Keratinocyte (primary cell): Measurements from ENCODE around the gene HSPBP1. TPM values are rescaled to one million over a fixed set of nuclear protein-coding genes. Genes with fewer than 3 reads are reported as not detected.

ENCODE experiments used
- DNase-seq: peaks from one replicate; pipeline ENCODE4 v3.0.0-alpha.2; 2011; ENCODE audit warnings: low read depth, missing footprints, low spot score
- FAIRE-seq: peaks from 2 replicates; lab custom pipeline; 2011; peaks lifted over from hg19 to GRCh38; lab: Jason Lieb, UNC
- H2AFZ ChIP-seq: 2 replicates; pipeline ENCODE4 v1.6.0; 2012; ENCODE audit warnings: low read length, control low read depth, inconsistent platforms; ENCODE audit not compliant: control insufficient read depth
- H3K27ac ChIP-seq: 2 replicates; pipeline ENCODE4 v1.5.1; 2011; ENCODE audit warnings: low read length; ENCODE audit not compliant: control insufficient read depth, insufficient read depth
- H3K27me3 ChIP-seq: 3 replicates; pipeline ENCODE4 v1.6.0; 2011; ENCODE audit warnings: low read length; ENCODE audit not compliant: control insufficient read depth, insufficient read depth; ENCODE audit errors: extremely low read depth
- H3K36me3 ChIP-seq, 2 experiments: 2 replicates in 1 of 2; 3 replicates in 1 of 2; pipeline ENCODE4 v1.5.1; 2011; ENCODE audit warnings: low read length in 2 of 2, mild to moderate bottlenecking in 1 of 2; ENCODE audit not compliant: control insufficient read depth in 2 of 2, insufficient read depth in 2 of 2; ENCODE audit errors: extremely low read depth in 1 of 2
- H3K4me1 ChIP-seq: 3 replicates; pipeline ENCODE4 v1.5.1; 2011; ENCODE audit warnings: low read length; ENCODE audit not compliant: control insufficient read depth, insufficient read depth; ENCODE audit errors: extremely low read depth
- H3K4me2 ChIP-seq: 3 replicates; pipeline ENCODE4 v1.6.0; 2011; ENCODE audit warnings: low read depth, low read length; ENCODE audit not compliant: control insufficient read depth, insufficient read depth; ENCODE audit errors: extremely low read depth
- H3K4me3 ChIP-seq, 3 experiments: fragments of 200-600 bp in 1 of 3; sonication (generic) in 1 of 3; 2 replicates in 2 of 3; 3 replicates in 1 of 3; pipeline ENCODE4 v1.5.1; 2011 to 2016; ENCODE audit warnings: low read length in 3 of 3, mild to moderate bottlenecking in 3 of 3, control low read depth in 2 of 3, inconsistent platforms in 1 of 3, low read depth in 1 of 3, mixed read lengths in 1 of 3, mixed run types in 1 of 3, moderate library complexity in 1 of 3; ENCODE audit not compliant: control insufficient read depth in 2 of 3, insufficient read depth in 2 of 3; ENCODE audit errors: extremely low read depth in 1 of 3
- H3K79me2 ChIP-seq: 2 replicates; pipeline ENCODE4 v1.6.0; 2012; ENCODE audit warnings: low read length; ENCODE audit not compliant: control insufficient read depth, insufficient read depth
- H3K9ac ChIP-seq: 3 replicates; pipeline ENCODE4 v1.6.0; 2011; ENCODE audit warnings: low read length; ENCODE audit not compliant: control insufficient read depth, insufficient read depth; ENCODE audit errors: extremely low read depth
- H3K9me1 ChIP-seq: 3 replicates; pipeline ENCODE4 v1.6.0; 2011; ENCODE audit warnings: low read length; ENCODE audit not compliant: control insufficient read depth, insufficient read depth; ENCODE audit errors: extremely low read depth
- H3K9me3 ChIP-seq: 2 replicates; pipeline ENCODE4 v1.5.1; 2012; ENCODE audit warnings: low read depth, low read length; ENCODE audit not compliant: control insufficient read depth
- H4K20me1 ChIP-seq: 3 replicates; pipeline ENCODE4 v1.6.0; 2011; ENCODE audit warnings: low read length; ENCODE audit not compliant: control insufficient read depth, insufficient read depth; ENCODE audit errors: extremely low read depth
- EZH2 ChIP-seq: IDR thresholded peaks from one replicate; pipeline ENCODE4 v1.6.1; 2012; ENCODE audit warnings: inconsistent platforms, mild to moderate bottlenecking, low read length, moderate library complexity
- dilution Hi-C: fragments of 300-500 bp; cut with MboI; formaldehyde crosslinking; loops from one replicate; pipeline ENCODE4 v1.7.0; 2020; ENCODE audit warnings: low sequenced_read_pairs; ENCODE audit not compliant: extremely low pct_ligation_motif_present
- polyA plus RNA-seq, 5 experiments: library from polyadenylated mRNA; depleted of rRNA in 3 of 5; stranded (reverse) in 3 of 5; stranded (forward) in 1 of 5; unstranded in 1 of 5; fragments of >200 nt; gene quantifications; 1 replicate in 1 of 5; 2 replicates in 3 of 5; 3 replicates in 1 of 5; pipeline versions ENCODE4 v1.2.1 to v1.2.3, GENCODE V29; 2011 to 2012; ENCODE audit warnings: missing spikeins in 2 of 5, low read depth in 1 of 5, low replicate concordance in 1 of 5
- TF ChIP-seq, protein P1 (sequence below), 3 experiments: IDR thresholded peaks in 1 of 3; conservative IDR thresholded peaks in 1 of 3; optimal IDR thresholded peaks in 1 of 3; 2 replicates in 2 of 3; 3 replicates in 1 of 3; pipeline versions ENCODE3 to v1.5.1; 2011; ENCODE audit warnings: low read length in 3 of 3, mild to moderate bottlenecking in 3 of 3, moderate library complexity in 2 of 3, control low read depth in 1 of 3, inconsistent platforms in 1 of 3; ENCODE audit not compliant: insufficient read depth in 2 of 3; ENCODE audit errors: extremely low read depth in 1 of 3

The HSPBP1 gene
- polyA plus RNA-seq, 1 donor (not counting 4 experiments of a cell fraction or from before 2014, with no cell fraction given): 20.2 TPM

DNA sequence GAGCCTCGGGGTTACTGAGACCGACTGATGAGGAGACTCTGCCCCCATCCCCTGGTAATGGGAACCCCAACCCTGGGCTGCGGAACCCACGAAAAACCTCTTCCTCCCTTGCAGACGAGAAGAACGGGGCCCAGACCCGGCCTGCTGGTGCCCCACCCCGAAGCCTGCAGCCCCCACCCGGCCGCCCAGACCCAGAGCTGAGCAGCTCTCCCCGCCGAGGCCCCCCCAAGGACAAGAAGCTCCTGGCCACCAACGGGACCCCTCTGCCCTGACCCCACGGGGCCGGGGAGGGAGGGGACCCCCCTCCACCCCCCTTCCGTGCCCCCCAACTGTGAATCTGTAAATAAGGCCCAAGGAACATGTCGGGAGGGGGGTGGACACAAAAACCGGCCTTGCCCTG lies 31.9 kb upstream of the HSPBP1 start:
- Histone ChIP-seq H3K4me2 (no peak overlapping the region), H2AFZ (no peak overlapping the region), H3K36me3 (no peaks in the 10 kb centered on the region), H4K20me1 (no peaks in the 10 kb centered on the region), H3K4me3 (no peak overlapping the region), H3K9ac (no peak overlapping the region), H3K9me3 (no peaks in the 10 kb centered on the region), H3K27ac (no peak overlapping the region), H3K4me1 (peaks cover 6% of the 10 kb centered on the region), H3K9me1 (no peaks in the 10 kb centered on the region), H3K27me3 (no peaks in the 10 kb centered on the region), H3K79me2 (no peaks in the 10 kb centered on the region)
- no peak for TF ChIP-seq EZH2
- TF ChIP-seq, protein P1, sequence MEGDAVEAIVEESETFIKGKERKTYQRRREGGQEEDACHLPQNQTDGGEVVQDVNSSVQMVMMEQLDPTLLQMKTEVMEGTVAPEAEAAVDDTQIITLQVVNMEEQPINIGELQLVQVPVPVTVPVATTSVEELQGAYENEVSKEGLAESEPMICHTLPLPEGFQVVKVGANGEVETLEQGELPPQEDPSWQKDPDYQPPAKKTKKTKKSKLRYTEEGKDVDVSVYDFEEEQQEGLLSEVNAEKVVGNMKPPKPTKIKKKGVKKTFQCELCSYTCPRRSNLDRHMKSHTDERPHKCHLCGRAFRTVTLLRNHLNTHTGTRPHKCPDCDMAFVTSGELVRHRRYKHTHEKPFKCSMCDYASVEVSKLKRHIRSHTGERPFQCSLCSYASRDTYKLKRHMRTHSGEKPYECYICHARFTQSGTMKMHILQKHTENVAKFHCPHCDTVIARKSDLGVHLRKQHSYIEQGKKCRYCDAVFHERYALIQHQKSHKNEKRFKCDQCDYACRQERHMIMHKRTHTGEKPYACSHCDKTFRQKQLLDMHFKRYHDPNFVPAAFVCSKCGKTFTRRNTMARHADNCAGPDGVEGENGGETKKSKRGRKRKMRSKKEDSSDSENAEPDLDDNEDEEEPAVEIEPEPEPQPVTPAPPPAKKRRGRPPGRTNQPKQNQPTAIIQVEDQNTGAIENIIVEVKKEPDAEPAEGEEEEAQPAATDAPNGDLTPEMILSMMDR (optimal IDR thresholded peaks at IDR 0.05 in 1 of 3, IDR thresholded peaks at IDR 0.05 in 1 of 3, conservative IDR thresholded peaks at IDR 0.05 in 1 of 3; ENCODE audit: extremely low read depth in 1 of 3, insufficient read depth in 2 of 3, low read length in 3 of 3): no peak
- FAIRE-seq (no peak), DNase-seq (no peak)
- dilution Hi-C loops: no loop called here

DNA sequence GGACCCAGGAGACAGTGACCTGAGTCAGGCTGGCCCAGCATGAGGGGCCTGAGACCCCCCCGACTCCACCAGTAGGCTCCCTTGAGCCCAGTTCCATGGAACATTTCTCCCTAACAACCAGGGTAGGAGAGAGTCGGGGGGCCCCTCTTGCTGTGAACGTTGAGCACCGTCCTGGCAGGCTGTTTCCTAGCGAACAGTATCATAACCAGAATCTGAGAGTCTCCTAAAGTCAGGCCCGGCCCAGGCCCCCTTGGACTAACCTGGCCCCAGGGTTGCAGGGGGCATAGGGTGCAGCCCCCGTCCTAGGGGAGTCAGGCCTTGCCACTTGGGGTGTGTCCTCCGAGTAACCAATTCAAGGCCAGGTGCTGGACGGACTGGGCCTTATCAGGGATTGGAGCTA lies 31.5 kb upstream of the HSPBP1 start:
- FAIRE-seq: no peak

More for the DNA sequence above, 31.5 kb upstream of the HSPBP1 start:
- H3K9me1 ChIP-seq: no peaks in the 10 kb centered on the region
- no peak for DNase-seq
- dilution Hi-C loops: no loop called here
- no peak overlapping the region for H3K4me2 ChIP-seq
- no peaks in the 10 kb centered on the region for H3K79me2 ChIP-seq
- H3K4me3 ChIP-seq: no peak overlapping the region
- H3K4me1 ChIP-seq: peaks cover 6% of the 10 kb centered on the region
- H3K27me3 ChIP-seq: no peaks in the 10 kb centered on the region
- no peak overlapping the region for H2AFZ ChIP-seq
- H4K20me1 ChIP-seq: no peaks in the 10 kb centered on the region
- TF ChIP-seq, protein P1 (optimal IDR thresholded peaks at IDR 0.05 in 1 of 3, IDR thresholded peaks at IDR 0.05 in 1 of 3, conservative IDR thresholded peaks at IDR 0.05 in 1 of 3; ENCODE audit: extremely low read depth in 1 of 3, insufficient read depth in 2 of 3, low read length in 3 of 3): no peak
- no peak for TF ChIP-seq EZH2
- no peak overlapping the region for H3K27ac ChIP-seq
- H3K9me3 ChIP-seq: no peaks in the 10 kb centered on the region
- no peaks in the 10 kb centered on the region for H3K36me3 ChIP-seq
- H3K9ac ChIP-seq: no peak overlapping the region
